GM19328 (cell line): ENCODE data around the gene MGRN1.

ENCODE experiments used
- ATAC-seq: cut with Tn5 transposase; IDR thresholded peaks from one replicate; pipeline ENCODE4 v1.9.1; 2021; ENCODE audit warnings: mild to moderate bottlenecking, moderate library complexity; ENCODE audit not compliant: unreplicated experiment

MGRN1 gene

DNA sequence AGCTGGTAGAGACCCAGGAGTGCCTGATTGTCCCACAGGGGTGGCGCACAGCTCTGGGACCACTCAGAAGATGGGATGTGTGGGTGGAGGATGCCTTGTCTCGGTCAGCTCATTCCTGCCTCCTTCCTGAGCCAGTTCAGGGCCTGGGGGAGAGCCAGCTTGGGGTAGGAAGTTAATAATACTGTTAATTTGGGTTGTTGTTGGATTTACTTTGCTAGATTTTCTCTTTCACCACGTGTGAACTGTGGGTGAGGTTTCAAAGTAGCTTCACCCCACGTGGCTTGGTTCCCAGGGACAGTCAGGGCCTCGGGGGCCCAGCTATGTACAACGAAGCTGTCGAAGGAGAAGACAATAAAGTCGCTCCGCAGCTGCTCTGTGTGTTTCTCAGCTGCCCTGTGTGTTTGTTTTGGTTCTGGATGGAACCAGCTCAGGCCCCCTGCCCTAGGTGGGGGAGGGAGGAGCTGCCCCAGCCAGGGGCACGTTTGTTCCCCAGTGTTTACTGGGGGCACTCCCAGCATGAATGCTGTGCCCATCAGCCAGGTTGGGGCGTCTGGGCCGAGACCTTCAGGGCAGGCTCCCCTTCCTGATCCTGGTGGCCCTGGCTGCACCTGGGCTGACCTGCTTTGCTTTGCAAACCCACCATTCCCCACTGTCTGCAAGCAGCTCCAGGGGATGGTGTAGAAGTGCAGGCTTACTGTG lies 71.0 kb downstream of the MGRN1 start:
- ATAC-seq = no peak

DNA sequence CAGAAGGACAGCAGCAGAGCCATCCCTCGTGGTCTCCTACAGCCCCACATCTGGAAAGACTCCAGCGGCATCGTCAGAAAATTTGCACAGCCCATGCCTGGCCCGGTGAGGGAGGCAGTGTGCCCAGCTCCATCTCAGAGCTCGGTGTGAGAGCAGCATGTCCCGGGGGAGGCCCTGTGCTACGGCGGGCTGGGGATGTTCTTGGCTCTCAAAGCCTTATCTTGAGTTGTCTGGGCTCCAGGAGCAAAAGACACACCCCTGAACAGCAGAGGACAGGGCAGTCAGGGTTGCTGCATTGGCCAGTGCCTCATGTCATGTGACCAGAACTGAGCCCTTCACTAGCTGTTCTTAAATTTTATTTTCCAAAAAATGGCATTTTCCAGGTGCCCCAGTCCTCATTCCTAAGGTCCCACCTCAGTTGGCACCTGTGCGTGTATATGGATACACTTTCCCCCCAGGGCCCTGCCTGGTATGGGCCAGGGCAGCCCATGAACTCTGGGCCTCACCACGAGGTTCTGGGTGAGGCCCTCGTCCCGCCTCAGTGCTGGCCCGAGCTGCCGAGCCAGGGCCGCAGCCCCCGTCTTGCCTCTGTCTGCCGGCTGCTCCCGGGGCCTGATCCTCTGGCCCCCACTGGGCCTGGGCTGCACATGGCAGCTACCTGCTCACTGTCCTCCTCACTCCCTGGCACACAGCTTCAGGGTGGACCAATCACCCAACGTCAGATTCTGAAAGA lies 71.7 kb downstream of the MGRN1 start:
- no peak for ATAC-seq

DNA sequence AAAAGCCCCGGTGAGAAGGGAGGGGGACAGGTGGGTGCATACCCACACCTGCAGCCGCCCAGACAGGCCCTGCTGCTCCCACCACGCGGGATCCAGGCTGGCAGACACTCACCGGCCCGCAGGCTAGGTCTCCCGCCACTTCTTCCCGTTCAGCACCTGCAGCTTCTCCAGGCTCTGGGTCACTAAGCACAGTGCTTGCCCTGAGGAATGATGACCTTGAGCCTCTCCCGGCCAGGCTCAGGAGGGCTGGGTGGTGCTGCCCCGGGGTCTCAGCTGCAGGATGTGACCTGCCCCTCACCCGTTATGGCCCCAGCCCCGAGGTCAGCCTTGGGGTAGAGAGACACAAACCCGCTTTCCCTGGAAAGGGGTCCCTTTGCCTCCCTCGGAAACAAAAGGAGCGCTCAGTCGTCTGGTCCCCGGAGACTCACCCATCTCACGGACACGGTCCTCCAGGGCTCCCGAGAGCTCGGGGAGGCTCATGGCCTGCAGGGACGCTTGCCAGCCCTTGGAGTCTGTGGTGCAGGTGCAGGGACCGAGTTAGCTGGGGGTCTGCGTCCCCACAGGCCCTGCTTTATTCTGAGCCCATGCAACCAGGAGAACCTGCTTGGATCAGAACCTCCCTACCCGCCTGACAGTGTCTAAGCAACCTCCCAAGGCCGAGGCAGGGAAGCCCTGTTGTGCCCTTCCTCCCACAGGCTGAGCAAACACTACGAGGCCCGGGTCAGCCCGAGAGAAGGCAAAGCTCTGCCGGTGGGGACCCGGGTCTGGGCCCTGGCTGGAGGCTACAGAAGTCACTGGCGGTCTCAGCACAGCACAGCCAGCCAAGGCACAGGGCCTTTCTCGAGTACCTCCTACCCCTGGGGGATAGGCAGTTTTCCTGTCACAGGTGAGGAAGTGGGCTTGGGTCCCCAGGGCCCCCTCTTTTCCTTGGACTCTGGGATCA lies 72.5 kb downstream of the MGRN1 start:
- ATAC-seq = no peak

DNA sequence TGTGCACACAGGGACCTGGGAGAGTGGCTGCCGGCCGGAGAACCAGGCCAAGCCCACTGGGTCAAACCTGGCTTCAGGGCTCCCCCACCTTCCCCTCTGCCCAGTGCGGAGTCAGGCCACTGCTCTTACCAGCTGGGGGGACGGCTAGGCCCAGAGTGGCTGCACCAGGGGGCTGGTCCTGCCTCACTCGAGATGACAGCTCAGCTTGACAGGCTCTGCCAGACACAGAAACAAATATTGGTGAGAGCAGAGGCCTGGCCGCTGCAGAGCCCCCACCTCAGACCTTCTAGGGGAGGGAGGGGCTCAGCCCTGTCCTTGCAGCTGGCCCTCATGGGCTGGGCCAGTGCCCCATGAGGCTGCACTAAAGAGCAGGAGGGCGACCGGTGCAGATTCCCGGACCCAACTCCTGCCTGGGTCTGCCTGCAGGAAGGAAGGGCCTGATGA lies 73.2 kb downstream of the MGRN1 start:
- no peak for ATAC-seq

DNA sequence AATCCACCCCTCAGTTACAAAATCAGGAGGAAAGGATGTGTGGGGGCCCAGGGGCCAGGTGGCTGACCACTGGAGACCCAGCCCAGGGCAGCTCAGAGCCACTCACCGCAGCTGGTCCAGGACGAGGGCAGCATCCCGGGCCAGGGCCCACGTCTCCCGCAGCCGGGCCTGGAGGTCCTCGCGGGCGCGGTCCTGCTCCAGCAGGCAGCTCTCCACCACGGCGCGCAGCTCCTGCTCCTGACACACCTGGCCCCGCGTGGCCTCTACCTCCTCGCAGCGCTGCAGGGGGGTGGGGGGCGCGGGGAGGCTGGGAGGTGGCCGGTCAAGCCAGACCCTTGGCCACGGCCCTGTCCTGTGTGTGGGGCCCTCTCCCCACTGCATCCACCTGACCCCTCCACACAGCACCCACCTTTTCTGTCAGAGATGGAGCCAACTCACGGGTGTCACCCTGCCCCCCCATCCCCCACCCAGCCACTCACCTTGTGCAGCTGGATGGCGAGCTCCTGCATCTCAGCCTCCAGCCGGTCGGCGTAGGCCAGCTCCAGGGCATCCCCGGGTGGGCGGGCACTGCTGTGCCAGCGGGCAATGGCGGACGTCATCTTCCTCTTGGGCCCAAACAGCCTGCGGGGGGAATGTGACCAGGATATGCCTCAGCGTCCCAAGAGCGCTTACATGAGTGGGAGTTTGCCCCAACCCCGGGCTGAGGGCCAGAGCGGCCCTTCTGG lies 73.9 kb downstream of the MGRN1 start:
- ATAC-seq = no peak

DNA sequence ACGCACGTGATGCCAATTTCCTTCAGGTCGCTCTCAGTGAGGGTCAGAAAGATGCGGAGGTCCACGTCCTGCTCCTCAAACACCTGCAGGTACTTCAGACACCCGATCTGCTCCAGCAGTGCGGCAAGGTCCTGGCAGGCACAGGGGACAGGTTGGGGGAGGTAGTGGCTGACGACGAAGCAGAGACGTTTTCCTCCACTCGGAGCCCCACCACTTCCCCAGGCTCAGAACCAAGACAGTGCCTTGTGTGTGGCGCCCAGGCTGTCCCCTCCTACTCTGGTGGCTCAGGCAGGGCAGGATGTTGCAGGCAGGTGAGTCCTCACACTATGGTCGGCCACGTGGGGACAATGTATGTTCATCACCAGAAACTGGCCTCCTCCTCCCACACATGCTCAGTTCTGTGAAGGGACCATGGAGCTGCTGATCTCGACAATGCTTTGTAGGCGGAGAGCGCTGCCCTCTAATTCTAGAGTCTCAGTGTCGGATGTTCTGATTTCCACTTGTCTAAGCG lies 74.5 kb downstream of the MGRN1 start:
- no peak for ATAC-seq

DNA sequence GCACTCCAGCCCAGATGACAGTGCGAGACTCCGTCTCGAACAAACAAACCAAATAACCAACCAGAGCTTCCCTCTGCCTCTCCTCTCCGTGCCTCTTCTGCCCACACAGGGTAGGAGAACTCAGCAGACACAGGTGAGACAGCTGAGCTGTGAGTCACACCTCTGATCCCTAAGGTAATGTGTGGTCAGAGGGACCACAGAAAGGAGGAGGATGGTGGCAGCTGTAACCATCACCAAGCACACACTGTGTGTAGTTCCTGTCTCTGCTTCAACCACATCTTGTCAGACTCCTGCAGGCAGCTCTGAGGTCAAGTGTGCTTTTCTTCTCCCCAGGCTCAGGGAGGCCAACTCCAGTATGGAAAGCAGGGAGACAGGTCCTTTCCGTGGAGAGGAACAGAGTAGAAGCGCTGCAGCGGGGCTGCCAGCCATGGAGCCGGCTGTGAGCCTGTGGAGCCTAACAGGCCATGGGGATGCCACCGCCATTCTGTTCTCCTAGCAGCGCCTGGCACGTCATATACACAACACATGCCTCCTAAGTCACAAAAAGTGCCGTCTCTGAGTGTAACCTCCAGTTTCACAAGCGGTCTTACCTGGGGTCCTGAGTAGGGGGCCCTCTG lies 75.9 kb downstream of the MGRN1 start:
- ATAC-seq = no peak

DNA sequence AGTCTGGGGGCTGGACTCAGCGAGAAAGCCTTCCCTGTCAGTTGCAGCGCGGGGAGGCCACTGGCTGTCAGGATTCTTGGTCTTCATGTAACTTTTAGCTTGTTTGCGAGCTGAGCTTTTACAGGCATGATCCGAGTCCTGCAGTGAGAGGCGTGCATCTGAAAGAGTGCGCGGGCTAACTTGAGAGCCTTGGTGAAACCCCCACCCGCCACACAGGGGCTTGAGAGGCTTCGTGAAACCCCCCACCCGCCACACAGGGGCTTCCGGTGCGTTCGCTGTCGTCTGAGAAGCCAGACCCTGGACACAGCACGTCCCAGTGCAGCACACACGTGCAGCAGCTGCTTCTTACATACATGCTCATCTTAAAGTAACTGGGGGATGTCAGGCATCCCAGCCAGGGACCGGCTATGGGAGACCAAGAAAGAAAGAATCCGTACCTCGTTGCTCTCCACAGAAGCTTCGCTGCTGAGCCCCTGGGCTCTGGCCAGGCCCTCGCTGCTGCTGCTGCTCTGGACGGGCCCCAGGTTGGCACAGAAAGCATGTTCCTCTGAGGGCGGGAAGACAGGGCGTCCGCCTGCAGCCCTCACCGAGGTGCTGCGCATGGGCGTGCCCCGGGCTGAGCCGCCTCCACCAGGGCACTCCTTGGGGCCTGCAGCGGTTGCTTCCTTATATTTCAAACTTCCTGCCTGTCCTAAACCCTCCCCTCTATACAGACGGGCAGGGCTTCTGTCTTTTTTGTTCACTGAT lies 76.5 kb downstream of the MGRN1 start:
- ATAC-seq = no peak

DNA sequence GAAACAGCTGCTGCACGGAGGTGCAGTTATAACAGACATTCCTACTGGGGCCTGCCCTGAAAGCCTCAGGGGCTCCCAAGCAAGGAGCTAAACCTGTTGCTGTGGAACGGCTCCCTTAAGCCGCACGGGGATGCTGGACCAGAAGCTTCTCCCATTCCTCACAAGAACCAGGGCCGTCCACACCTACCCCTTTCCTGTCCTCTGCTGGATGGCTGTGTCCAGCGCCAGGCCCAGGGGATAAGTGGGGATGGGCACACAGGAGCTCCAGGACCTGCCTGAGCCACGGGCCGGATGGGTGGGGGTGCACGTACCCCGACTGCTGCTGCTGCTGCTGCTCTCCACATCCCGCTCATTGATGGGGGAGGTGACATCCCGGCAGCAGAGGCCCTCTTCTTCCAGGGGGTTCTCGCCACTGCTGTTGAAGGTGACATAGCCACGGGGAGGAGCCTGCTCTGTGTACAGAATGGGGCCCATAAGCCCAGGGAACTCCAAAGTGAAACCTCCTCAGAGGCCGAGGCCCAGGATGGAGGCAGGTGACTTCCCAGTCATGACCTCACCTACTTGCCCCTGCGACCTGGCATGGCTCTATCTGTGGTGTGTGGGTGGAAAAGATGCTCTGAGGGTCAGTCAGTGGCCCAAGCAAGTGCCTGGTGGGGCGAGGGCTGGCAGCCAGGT lies 77.3 kb downstream of the MGRN1 start:
- no peak for ATAC-seq

DNA sequence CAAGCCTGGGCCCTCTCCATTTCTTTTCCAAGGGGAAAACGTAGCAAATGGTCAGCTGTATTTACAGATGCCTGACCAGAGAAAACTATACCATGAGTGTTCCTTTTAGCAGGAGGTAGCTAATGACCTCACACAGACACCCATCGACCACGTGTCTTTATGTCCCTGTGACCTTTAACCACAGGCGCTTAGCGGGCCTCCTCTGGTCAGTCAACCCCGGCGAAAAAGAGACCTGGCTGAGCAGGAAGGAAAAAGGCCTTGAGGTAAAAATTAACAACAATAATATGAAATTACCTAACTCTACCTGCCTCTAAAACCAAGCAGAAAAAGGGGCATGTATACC lies 77.8 kb downstream of the MGRN1 start:
- no peak for ATAC-seq

DNA sequence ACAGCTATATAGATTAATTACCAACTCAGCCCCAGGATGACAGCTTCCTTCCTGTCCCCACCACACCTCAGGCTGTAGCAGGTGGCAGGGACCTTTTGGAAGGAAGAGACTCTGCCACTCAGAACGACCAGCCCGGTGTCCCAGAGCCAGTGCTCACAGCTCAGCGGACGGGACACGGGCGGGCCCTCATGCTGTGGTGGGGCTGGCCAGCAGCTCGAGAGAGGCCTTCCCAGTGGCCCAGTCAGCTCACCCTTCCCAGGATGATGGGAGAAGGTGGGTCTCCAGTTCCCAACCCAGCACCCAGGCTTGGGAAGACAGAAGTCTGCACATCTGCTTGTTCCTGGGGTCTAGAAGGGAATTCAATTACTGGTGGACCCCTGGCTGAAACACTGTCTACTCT lies 79.3 kb downstream of the MGRN1 start:
- ATAC-seq = no peak

DNA sequence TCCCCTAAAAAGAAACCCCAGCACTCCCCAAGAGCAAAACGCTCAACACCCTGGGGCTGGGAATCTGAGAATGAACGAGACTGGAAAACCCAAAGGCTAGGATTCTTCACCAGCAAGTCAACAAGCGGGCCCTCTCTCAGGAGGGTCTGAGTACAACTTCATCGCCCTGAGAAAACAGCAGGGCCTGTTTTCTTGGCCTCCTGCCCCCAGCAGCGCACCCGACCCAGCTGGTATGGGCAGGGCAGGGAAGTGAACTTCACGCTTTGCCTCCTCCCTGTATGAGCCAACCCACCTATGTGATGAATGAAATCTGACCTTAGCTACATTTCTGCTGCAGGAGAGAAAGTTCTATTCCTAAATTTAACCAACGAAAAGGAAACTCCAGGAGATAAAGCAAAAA lies 79.9 kb downstream of the MGRN1 start:
- ATAC-seq = no peak

DNA sequence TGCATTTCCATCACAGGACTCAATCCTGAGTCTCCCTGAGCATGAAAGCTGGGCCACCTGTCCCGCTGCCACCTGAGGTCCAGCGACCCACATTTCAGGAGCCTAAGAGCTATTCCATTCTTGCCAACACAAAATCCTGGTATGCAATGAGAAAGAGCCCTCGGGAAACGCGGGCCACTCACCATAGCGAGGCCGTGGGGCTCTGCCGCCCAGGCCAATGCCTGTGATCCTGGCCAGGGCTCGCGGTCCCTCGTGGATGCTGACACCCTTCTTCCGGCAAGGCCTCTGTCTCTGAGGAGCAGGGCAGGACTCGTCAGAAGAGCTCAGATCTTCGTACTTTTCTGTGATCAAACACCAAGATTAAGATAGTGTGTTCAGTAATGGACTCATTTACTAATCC lies 80.3 kb downstream of the MGRN1 start:
- no peak for ATAC-seq

DNA sequence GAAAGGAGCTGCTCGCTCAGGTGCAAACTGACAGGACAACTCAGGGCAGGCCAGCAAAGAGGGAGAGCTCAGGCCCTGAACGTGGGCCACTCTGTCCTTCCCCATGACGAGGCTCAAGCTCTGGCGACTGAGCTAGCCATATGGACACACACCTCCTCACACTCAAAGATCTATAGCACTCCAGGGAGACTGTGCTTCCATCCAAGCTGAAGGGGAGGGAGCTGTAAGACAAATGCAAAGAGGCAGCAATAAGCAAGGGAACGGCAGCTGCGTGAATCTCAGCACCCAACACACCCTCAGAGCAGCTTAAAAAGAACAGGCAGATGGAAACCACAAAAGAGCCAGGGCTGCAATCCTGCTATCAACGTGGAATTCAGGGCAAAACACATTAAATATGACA lies 82.2 kb downstream of the MGRN1 start:
- no peak for ATAC-seq

DNA sequence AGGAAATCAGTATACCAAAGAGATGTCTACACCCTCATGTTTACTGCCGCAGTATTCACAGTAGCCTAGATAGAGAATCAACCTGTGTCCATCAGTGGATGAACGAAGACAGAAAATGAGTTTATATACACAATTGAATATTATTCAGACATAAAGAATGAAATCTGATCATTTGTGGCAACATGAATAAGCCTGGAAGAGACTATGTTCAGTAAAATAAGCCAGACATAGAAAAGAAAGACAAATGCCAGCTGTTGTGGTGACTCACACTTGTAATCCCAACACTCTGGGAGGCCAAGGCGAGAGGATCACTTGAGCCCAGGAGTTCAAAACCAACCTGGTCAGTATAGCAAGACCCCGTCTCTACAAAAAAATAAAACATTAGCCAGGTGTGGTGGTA lies 84.9 kb downstream of the MGRN1 start:
- ATAC-seq = no peak

DNA sequence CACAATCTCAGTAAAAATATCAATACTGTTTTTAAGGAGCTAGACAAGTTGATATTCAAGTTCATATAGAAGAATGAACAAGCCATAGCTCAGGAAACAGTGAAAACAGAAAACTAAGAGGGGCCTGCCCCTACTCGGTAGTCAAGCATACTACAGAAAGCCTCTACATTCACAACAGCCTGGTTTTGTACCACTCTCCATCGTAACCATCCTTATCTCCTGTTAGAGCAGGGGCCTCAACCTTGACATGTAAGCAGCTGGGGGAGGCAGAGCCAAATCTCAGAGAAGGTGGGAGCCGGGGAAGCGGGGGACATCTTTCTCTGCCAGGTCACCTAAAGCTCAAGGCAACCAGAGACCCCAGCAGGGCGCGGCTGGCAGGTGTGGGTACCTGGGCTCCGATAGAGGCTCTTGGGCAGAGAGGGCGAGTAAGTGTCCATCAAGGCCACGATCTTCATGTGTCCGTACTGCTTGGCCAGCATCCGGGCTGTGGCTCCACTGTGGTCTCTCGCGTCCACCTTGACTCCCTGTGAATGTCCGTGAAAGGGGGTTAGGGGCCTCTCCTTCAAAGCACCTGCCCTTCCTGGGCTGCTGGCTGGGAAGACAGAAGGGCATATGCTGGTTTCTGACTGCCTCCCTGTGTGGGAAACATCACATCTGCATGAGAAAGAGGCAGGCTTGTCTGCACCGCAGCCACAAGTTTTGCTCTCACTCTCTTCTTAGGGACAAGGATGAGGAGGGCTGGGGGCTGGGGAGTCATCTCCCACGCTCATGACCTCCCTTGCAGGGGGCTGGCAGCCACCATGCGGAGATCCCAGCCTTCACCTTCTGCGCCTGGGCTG lies 89.3 kb downstream of the MGRN1 start:
- no peak for ATAC-seq

DNA sequence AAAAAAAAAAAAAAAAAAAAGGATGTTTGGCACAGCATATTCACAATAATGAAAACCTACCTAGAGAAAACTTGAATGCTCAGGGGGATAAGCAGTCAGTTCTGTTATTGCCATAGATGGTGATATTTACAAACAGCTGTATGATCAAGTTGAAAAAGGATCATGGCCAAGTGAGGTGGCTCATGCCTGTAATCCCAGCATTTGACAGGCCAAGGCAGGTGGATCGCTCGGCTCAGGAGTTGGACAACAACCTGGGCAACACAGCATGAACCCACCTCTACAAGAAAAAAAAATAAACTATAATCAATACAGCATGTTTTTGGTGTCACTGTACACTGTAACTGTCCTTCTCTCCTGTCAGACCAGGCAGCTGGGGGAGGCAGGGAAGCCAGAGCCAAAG lies 90.4 kb downstream of the MGRN1 start:
- ATAC-seq = no peak

DNA sequence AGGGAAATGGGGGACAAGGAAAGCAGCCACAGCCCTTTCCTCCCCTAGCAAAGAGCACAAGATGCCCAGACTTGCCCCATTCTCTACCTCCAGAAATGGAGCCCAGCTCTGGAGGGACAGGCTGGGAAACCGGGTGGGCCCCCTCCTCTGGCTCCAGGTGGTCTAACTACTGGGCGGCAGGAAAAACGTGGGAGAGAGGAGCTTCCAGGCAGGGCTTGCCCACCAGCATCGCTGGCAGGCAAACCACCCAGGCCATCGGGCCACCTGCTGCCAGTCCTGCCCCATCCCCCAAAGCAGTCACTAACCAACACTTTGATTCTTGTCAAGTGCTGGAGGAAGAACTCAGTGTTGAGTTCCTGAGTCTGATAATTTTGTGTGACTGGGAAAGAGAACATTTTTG lies 93.8 kb downstream of the MGRN1 start:
- no peak for ATAC-seq
